Activated effector memory CD4-positive, alpha-beta T cell treated with anti-CD3 and anti-CD28 coated beads, Interleukin-2, amount 50 U/mL, for 16 hours (primary cell): ENCODE measurements around the gene GAB2.
"Not testable (repeated sequence)": the region's sequence is repeated elsewhere in the genome, so short reads cannot be mapped to it uniquely, and the experiment has no call there.

Source experiments
- DNase-seq: peaks from one replicate; pipeline ENCODE4 v3.0.0-alpha.2; 2020

GAB2 gene

GRCh38 chr11:78271801-78272200, 145.8 kb downstream of the GAB2 start:
- not testable (repeated sequence) for DNase-seq

GRCh38 chr11:78270971-78271370, 146.6 kb downstream of the GAB2 start:
- DNase-seq: no peak

- DNase-seq: no peak
Measured at GRCh38 chr11:78269806-78270205, 147.8 kb downstream of the GAB2 start.

GRCh38 chr11:78268591-78269410, 148.8 kb downstream of the GAB2 start:
- DNase-seq: no peak

- no peak for DNase-seq
Measured at GRCh38 chr11:78266451-78266850, 151.2 kb downstream of the GAB2 start.

- DNase-seq: no peak
Measured at GRCh38 chr11:78265326-78265725, 152.3 kb downstream of the GAB2 start.

GRCh38 chr11:78262691-78263090, 154.9 kb downstream of the GAB2 start:
- DNase-seq: no peak

- DNase-seq: no peak
Measured at GRCh38 chr11:78262238-78262637, 155.4 kb downstream of the GAB2 start.

- DNase-seq: no peak
Measured at GRCh38 chr11:78261828-78262227, 155.8 kb downstream of the GAB2 start.

GRCh38 chr11:78261367-78261766, 156.3 kb downstream of the GAB2 start:
- DNase-seq: no peak

- no peak for DNase-seq
Measured at GRCh38 chr11:78259777-78260487, 157.7 kb downstream of the GAB2 start.

GRCh38 chr11:78257654-78258053, 160.0 kb downstream of the GAB2 start:
- DNase-seq: no peak

GRCh38 chr11:78256962-78257361, 160.7 kb downstream of the GAB2 start:
- DNase-seq: no peak

- no peak for DNase-seq
Measured at GRCh38 chr11:78255919-78256318, 161.7 kb downstream of the GAB2 start.

GRCh38 chr11:78254268-78254667, 163.4 kb downstream of the GAB2 start:
- DNase-seq: no peak

- no peak for DNase-seq
Measured at GRCh38 chr11:78253797-78254196, 163.8 kb downstream of the GAB2 start.

- no peak for DNase-seq
Measured at GRCh38 chr11:78251083-78251775, 166.4 kb downstream of the GAB2 start.

- DNase-seq: no peak
Measured at GRCh38 chr11:78250099-78250498, 167.5 kb downstream of the GAB2 start.

- DNase-seq: no peak
Measured at GRCh38 chr11:78248903-78249302, 168.7 kb downstream of the GAB2 start.

- no peak for DNase-seq
Measured at GRCh38 chr11:78248191-78248590, 169.4 kb downstream of the GAB2 start.

GRCh38 chr11:78244546-78245255, 172.9 kb downstream of the GAB2 start:
- no peak for DNase-seq

- DNase-seq: no peak
Measured at GRCh38 chr11:78244080-78244479, 173.5 kb downstream of the GAB2 start.

- no peak for DNase-seq
Measured at GRCh38 chr11:78241475-78241874, 176.1 kb downstream of the GAB2 start.
